Heart right ventricle (tissue), 16 donors: Measurements from ENCODE around the gene CD55. TPM values are rescaled to one million over a fixed set of nuclear protein-coding genes. Genes with fewer than 3 reads are reported as not detected.
A peak's percentile ranks its signal among the peaks of the same experiment; 100 is the strongest.

Source experiments
- ATAC-seq, 8 donors: fragments of 200-7000 bp; cut with Tn5 transposase; one replicate each; pipeline ENCODE4 v1.9.1; 2020; ENCODE audit warnings: mild to moderate bottlenecking in 8 of 8, moderate library complexity in 8 of 8, moderate number of reproducible peaks in 1 of 8
- DNase-seq, 2 donors: peaks; one replicate each; pipeline ENCODE4 v3.0.0-alpha.2; 2020
- H3K27ac ChIP-seq, 10 donors: fragments of 200-600 bp; sonication (generic) in 2 of 10; one replicate each; pipeline versions ENCODE4 v1.5.0 to v1.8.0; 2020 to 2022; ENCODE audit warnings: mild to moderate bottlenecking in 3 of 10
- H3K27me3 ChIP-seq, 7 donors: fragments of 200-600 bp; one replicate each; pipeline ENCODE4 v1.8.0; 2021 to 2022; ENCODE audit warnings: mild to moderate bottlenecking in 2 of 7
- H3K36me3 ChIP-seq, 9 donors: fragments of 200-600 bp; sonication (generic) in 1 of 9; one replicate each; pipeline versions ENCODE4 v1.5.0 to v1.8.0; 2020 to 2022; ENCODE audit warnings: mild to moderate bottlenecking in 2 of 9
- H3K4me1 ChIP-seq, 9 donors: fragments of 200-600 bp; sonication (generic) in 1 of 9; one replicate each; pipeline versions ENCODE4 v1.5.0 to v1.8.0; 2020 to 2022; ENCODE audit warnings: mild to moderate bottlenecking in 4 of 9
- H3K4me3 ChIP-seq, 10 donors: fragments of 200-600 bp; sonication (generic) in 2 of 10; one replicate each; pipeline versions ENCODE4 v1.5.0 to v1.8.0; 2020 to 2022; ENCODE audit warnings: mild to moderate bottlenecking in 7 of 10, moderate library complexity in 2 of 10
- H3K9me3 ChIP-seq, 11 donors: fragments of 200-600 bp in 10 of 11; sonication (generic) in 2 of 11; one replicate each; pipeline versions ENCODE4 v1.5.0 to v1.8.0; 2013 to 2022; ENCODE audit warnings: mild to moderate bottlenecking in 2 of 11, control low read depth in 1 of 11, moderate library complexity in 1 of 11
- WGBS, 2 donors: extraction: QIAGEN DNeasy Blood & Tissue Kit; methylation state at CpG; one replicate each; pipeline ENCODE4 v1.1.7; 2013; ENCODE audit warnings: inconsistent platforms in 1 of 2; 5-methylcytosine and 5-hydroxymethylcytosine counted together
- intact Hi-C, 10 donors: fragments of 100-400 bp; cut with DNase I; formaldehyde crosslinking; loops; one replicate each; pipeline versions ENCODE4 v1.11.1 to v1.14.2; 2022
- polyA plus RNA-seq, 2 donors: library from polyadenylated mRNA; stranded (reverse); fragments of 200-250 nt; gene quantifications; one replicate each; pipeline ENCODE4 v1.2.3, GENCODE V29; 2013
- total RNA-seq, 10 donors: library from RNA; stranded (reverse); fragmentation: NEBNext Ultra II Directional in 3 of 10; extraction: Animal tissue kit (Norgen Biotek cat#: 25700) in 3 of 10; gene quantifications; one replicate each; pipeline versions ENCODE4 v1.2.1 to v1.2.4, GENCODE V29; 2021 to 2023
- TF ChIP-seq, protein P1 (sequence below), 9 donors: fragments of 200-600 bp; sonication (generic) in 2 of 9; IDR thresholded peaks; one replicate each; pipeline versions ENCODE4 v1.5.0 to v1.8.0; 2021 to 2022; ENCODE audit warnings: antibody characterized with exemption in 9 of 9, mild to moderate bottlenecking in 5 of 9, moderate library complexity in 1 of 9
- donor health status: Arrhythmogenic right ventricular cardiomyopathy.
- donor health status: ischemic (EF 13 %, LVEDD 7.1; RV severe dilation, severe dysfunction).
- donor health status: healthy with polysubstance abuse.
- donor health status: DM: no; HTN: yes; CAD: no.
- donor health status: DM: no; HTN: no; CAD: no.
- donor health status: ischemic (EF 25% LVEDD 6.9; RV normal size, moderate dysfunction).
- donor health status: ischemic (EF 25% LVEDD 5.7; RV mildly dilated, moderate dysfunction).
- donor health status: healthy.
- donor health status: DM: yes; HTN: yes; CAD: no.
- donor health status: Ischemic cardiomyopathy.
- donor health status: ischemic (EF 35%, LVEDD 5.7; RV mildly dilated, moderate dysfunction).
- donor health status: nonischemic (EF 11% LVEDD 7.7; RV severe dilation, severe dysfunction).
- donor health status: DM: yes; HTN: yes; CAD: no.
- donor health status: PGD.
- donor health status: ischemic (EF 29% LVEDD 5.4; RV normal size, mild dysfunction).
- donor health status: nonischemic (EF 23%, LVEDD 6.1; RV moderate dilation, normal function).

Gene CD55
- total and polyA plus RNA-seq, 12 donors = 25.3 to 132 (median 81.4) TPM

DNA sequence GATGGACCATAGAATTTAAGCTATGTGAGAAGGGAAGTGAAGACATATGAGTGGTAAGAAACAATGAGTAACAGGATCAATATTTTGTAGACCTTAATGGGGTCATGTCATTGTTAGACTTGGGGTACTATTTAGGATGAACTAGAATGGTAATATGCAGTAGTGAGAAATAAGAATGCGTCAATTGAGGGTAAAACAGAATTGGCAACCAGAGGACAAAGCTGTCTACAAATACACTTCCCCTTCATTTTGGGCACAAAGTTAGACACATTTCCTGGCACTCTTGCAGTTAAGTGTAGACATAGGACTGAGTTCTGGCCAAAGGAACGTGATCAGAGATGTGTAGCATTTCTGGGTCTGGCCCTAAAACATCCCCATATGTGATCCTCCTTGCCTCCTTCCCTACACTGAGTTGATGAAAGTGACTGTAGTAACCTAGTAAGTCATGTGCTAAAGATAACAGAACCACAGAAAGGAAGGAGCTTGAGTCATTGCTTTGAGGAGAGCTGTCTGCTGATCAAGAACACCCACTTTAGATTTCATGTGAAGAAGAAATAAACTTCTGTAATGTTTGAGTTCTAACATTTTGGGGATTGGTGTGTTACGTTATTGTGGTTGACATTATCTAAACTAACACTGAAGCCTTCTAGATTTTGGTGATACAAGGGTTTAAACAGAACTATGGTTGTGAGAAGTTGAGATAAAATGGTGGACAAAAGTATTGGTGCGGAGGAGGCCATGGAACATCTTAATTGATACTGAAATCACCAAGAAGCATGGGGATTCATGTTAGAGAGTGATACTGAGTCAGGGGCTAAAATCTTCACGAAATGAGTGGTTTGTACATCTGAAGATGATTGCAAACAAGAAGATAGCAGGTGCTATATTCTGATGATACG, 41.7 kb downstream of the CD55 start:
- TF ChIP-seq, protein P1, sequence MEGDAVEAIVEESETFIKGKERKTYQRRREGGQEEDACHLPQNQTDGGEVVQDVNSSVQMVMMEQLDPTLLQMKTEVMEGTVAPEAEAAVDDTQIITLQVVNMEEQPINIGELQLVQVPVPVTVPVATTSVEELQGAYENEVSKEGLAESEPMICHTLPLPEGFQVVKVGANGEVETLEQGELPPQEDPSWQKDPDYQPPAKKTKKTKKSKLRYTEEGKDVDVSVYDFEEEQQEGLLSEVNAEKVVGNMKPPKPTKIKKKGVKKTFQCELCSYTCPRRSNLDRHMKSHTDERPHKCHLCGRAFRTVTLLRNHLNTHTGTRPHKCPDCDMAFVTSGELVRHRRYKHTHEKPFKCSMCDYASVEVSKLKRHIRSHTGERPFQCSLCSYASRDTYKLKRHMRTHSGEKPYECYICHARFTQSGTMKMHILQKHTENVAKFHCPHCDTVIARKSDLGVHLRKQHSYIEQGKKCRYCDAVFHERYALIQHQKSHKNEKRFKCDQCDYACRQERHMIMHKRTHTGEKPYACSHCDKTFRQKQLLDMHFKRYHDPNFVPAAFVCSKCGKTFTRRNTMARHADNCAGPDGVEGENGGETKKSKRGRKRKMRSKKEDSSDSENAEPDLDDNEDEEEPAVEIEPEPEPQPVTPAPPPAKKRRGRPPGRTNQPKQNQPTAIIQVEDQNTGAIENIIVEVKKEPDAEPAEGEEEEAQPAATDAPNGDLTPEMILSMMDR (IDR thresholded peaks at IDR 0.05) = no peak
- Histone ChIP-seq H3K4me1 (peaks cover 0 to 24% (median 0%) of the 10 kb centered on the region in 9 donors), H3K4me3 (no peak overlapping the region), H3K27me3 (no peaks in the 10 kb centered on the region), H3K9me3 (no peaks in the 10 kb centered on the region), H3K27ac (no peak overlapping the region), H3K36me3 (peaks cover 0 to 65% (median 0%) of the 10 kb centered on the region in 9 donors)
- intact Hi-C loops = no loop called here
- DNase-seq (no peak), ATAC-seq (peak in 2 of 8 donors; percentile 30 to 42)
- 95 to 98% methylated on average over 6 of the region's 6 CpGs for WGBS, 2 donors

DNA sequence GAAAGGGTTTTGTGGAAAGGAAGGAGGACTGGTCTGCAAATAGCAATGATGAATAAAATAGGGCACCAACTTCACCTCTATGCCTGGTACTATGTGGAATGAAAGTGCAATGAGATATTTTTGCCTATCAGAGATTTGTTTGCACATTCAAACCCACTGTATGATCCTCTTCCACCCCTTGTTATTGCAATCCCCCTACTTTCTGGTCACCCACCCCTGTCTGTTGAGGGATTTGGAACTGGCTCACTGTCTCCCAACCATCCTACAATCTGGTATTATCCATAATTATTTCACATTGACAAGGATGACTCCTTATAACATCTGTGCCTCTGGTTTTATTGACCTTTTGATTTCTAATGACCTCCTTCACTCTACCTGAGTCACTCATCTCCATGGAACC, 42.4 kb downstream of the CD55 start:
- no peak for DNase-seq
- intact Hi-C loops = no loop called here
- H3K27me3 ChIP-seq = no peaks in the 10 kb centered on the region
- no peak for ATAC-seq
- H3K27ac ChIP-seq = no peak overlapping the region
- H3K4me1 ChIP-seq = peaks cover 0 to 24% (median 0%) of the 10 kb centered on the region in 9 donors
- peaks cover 0 to 2% (median 0%) of the 10 kb centered on the region in 11 donors for H3K9me3 ChIP-seq
- TF ChIP-seq, protein P1 (IDR thresholded peaks at IDR 0.05) = no peak
- H3K4me3 ChIP-seq = no peak overlapping the region
- H3K36me3 ChIP-seq = peaks cover 0 to 61% (median 0%) of the 10 kb centered on the region in 9 donors

DNA sequence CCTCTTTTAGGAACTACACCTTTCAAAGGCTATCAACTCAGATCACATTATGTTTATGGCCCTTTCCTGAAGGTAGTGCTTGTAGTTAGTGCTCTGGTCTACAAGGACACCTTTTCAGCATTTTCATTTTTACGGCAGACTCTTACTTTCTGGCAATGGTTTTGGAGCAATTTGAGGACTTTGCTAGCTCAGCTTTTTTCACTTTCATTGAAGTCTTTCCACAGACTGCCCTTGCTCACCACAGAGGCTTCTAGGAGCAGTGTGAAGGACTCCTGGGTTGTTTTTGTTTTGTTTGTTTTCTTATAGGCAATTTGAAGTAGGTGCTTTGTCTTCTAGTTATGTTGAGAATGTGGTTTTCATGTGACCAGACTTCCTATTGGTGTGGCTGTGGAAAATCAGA, 43.1 kb downstream of the CD55 start:
- DNase-seq (no peak), ATAC-seq (no peak)
- intact Hi-C loops = no loop called here
- Histone ChIP-seq H3K27me3 (no peaks in the 10 kb centered on the region), H3K27ac (no peak overlapping the region), H3K4me1 (peaks cover 0 to 24% (median 0%) of the 10 kb centered on the region in 9 donors), H3K9me3 (peaks cover 0 to 7% (median 0%) of the 10 kb centered on the region in 11 donors), H3K36me3 (peaks cover 0 to 58% (median 0%) of the 10 kb centered on the region in 9 donors), H3K4me3 (no peak overlapping the region)
- TF ChIP-seq, protein P1 (IDR thresholded peaks at IDR 0.05) = no peak
- WGBS, 2 donors = 88 to 90% methylated on average over 1 of the region's 1 CpG

DNA sequence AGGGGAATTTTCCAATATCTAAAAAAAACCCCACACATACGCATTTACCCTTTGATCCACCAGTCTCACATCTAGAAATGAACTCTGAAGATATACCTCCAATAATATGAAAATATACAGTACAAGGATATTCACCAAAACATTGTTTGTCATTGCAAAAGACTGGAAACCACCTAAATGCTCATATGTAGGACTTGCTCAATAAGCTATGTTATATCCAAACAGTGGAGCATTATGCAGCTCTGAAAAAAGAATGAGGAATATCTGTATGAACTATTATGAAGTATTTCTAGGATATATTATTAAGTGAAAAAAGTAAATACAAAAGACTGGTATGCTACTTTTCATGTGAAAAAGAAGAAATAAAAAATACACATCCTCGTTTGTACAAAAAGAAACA, 43.6 kb downstream of the CD55 start:
- Histone ChIP-seq H3K4me1 (peaks cover 0 to 24% (median 0%) of the 10 kb centered on the region in 9 donors), H3K27me3 (no peaks in the 10 kb centered on the region), H3K36me3 (peaks cover 0 to 54% (median 0%) of the 10 kb centered on the region in 9 donors), H3K9me3 (peaks cover 0 to 7% (median 0%) of the 10 kb centered on the region in 11 donors), H3K27ac (no peak overlapping the region), H3K4me3 (no peak overlapping the region)
- TF ChIP-seq, protein P1 (IDR thresholded peaks at IDR 0.05) = no peak
- 97 to 98% methylated on average over 2 of the region's 2 CpGs for WGBS, 2 donors
- intact Hi-C loops = no loop called here
- DNase-seq (no peak), ATAC-seq (no peak)
